ENCODE measurements around the gene DIAPH2.

- TF ChIP-seq NBN (IDR thresholded peaks at IDR 0.05; ENCODE audit: low read depth) (no peak), CREB1 (IDR thresholded peaks at IDR 0.05) (no peak), CREB1 (CRISPR knock-in tag; IDR thresholded peaks at IDR 0.05) (no peak)
Measured at GRCh38 chrX:97224148-97224547, 539.5 kb downstream of the DIAPH2 start.
